ENCODE results near the gene RABGGTA. TPM values are rescaled to one million over a fixed set of nuclear protein-coding genes. Genes with fewer than 3 reads are reported as not detected.
A peak's percentile ranks its signal among the peaks of the same experiment; 100 is the strongest.

Gene RABGGTA
- polyA plus RNA-seq, 10 donors: 10.0 to 20.1 (median 13.3) TPM

DNA sequence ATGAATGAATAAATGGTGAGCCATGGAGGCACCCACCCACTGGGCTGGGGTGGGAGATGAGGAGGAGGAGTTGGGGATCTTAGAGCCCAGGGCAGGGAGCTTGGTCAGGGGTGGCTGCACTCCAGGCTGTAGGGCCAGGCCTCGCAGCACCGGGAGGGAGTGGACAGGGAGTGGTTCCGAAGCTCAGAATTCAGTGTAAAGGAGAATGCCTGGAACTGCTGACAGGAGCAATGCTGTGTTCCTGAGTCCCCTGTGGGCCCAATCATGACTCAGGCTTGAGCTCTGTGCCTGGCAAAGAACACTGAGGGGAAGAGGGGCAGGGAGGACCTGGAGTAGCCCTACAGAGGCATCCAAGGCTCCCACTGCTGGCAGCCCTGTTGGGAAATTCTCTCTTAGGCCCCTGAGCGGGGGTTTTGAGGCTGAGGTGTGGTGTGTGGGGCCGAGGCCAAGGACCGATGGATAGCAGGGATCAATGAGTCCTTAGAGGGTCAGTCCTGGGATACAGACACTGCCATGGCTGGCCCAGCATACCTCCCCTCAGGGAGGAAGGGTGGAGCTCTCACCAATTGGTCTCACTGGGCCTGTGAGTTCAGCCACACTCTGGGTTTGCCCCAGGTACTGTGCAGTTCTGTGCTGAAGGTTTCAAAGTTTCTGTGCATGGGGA lies 9.5 kb upstream of the RABGGTA start:
- DNase-seq: no peak

DNA sequence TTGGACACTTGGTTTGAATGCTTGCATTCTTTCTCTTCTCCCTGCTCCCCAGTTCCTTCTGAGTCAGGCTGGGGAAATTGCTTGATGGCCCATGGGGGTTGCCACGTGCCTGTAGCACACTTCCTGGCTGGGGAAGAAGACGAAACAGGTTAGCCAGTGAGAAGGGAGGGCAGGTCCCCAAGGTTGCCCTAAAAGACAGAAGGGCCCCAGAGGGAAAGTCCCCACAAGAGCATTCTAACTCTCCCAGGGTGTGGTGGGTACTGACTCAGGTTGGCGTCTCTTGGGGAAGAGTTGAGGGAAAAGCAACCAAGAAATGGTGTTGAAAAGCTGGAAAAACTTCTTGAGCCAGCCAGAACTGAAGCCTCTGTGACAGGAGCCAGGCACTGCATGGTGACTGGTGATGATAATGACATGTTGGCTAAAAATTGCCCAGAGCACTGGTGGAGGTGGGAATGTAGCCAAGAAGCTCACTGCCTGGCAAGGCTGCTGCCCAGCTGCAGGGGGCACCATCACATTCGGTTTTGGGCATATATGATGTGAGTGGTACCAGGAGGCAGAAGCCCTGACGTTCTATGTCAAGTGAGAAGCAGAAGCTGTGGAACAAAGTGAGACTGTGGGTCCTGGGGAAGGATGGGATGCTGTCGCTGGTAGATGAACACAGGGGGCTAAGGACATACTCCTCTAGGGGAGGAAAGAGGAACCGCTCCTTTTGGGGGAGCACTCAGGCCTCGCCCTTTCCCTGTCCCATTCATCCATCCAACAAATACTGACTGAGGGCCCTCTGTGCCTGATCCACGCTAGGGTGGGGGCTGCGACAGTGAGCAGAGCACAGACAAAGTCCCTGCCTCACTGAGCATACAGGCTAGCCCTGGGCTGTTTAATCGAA lies 8.1 kb upstream of the RABGGTA start:
- DNase-seq: no peak

DNA sequence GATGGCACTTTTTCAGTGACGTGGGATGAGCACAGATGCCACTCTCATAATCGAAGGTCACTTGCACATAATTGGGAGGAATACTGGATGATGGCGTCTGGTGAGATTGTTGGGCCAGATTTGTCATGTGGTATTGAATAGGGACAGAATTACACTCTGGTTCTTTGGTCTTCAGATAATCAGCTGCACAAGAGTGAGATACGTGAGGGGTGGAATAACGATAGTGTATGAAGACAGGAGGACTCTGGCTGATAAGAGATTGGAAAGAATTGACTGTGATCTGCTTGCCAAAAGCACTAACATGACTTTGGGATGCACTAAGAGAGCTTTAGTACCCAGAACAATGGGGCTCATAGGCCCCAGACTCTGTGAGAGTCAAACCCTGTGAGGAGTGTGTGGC lies 7.0 kb upstream of the RABGGTA start:
- no peak for DNase-seq

DNA sequence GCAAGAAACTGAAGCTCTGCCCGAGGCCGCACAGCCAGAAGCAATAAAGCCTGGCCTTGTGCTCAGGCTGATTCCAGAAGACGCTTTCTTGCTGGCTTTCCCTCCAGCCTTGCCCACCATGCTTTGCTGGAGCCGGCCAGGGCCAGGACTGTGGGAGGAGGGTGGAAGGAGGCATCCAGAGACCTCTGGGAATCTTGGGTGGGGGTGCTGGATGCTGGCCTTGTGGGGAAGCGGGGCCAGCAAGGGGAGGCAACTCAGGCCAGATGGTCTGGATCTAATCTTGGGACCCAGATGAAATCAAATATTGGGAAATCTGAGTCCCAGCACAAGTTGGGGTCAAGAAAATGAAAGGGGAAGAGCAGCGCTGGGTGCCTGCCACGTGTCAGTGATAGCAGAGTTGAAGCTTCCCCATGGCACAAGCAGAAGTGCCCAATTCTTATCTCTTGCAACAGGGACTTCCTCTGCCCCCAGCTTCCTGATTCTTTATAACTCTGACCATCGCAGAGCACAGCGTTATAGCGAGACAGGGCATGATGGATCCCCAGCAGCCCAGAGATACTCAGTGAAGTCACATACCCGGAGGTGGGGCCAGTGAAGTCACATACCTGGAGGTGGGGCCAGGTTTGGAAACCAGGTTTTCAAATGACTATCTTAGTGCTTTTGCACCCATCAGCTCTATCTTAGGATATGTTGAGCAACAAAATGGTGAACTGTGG lies 6.4 kb upstream of the RABGGTA start:
- no peak for DNase-seq

DNA sequence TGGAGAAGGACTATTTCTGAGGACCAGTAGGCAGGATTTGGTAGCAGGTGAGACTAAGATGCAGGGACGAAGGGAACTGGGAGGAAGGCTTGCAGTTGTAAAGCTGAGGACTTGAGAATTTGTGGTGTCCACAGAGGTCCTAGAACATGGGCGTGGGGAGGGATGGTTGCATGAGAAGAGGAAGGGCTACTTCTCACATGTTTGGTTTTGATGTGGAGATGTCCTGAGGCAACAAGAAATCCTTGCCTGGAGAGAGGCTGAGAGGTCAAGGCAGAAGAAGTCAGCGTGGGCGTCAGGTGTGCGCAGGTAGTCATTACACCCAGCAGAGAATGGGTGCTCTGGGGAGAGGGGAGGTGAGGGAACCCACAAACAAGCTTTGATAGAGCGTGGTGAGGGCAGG lies 5.7 kb upstream of the RABGGTA start:
- no peak for DNase-seq

DNA sequence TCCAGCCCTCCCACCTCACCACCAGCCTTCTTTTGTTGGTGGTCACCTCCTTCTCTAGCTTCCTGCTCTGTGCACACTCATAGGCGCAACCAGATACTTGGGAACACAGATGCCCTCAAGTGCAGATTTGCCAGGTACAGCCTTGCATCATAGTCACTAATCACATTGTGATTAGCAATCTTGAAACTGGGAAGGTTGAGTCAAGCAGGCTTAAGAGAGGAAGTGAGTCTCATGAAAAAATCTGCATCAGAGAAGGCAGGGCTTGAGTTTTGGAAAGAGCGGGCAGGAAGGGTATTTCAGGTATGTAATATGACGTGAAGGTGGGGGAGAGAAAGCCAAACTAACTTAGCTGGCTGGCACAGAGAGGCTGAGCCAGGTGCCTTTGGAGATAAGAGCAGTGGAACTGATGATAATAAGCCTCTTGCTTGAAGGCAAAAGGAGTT lies 2.7 kb upstream of the RABGGTA start:
- DNase-seq: no peak

DNA sequence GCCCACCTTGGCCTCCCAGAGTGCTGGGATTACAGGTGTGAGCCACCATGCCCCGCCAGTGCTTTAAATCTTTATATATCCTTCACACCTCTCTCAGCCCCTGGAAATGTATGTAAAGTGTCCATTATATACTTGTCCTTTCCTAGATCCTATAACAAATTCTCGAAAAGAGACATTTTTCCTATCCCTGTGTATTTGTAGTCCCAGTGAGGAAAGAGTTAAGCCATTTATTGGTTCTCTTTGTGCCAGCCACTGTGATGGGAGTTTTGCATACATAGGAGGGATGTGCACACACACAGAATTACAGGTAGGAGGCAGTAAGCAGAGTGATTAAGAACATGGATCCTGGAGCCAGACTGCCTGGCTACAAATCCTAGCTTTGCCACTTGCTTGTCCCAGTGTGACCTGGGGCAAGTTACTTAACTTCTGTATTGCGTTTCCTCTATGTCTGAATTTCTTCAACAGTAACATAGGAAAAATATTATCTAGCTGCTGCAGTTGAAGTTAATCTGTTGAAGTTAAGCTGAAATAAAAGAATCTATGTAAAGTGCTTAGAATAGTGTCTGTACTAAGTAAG lies 2.1 kb upstream of the RABGGTA start:
- DNase-seq: no peak

DNA sequence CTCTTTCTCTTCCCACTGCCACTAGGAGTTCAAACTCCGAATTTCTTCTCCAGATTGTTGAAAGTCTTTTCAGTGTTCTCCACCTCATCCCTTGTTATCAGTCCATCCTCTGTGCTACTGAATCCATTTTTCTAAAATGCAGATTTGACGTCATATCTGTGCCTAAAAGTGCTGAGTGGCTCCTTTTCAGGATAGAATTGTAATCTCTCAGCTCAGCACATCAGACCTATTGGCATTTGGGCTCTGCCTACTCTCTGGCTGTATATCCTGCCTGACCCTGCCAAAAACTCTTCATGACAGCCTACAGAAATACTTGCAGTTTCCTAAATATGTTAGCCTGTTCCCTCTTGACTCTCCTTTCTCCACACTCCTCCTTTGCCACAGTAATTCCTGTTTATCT lies 1.1 kb upstream of the RABGGTA start:
- no peak for DNase-seq

DNA sequence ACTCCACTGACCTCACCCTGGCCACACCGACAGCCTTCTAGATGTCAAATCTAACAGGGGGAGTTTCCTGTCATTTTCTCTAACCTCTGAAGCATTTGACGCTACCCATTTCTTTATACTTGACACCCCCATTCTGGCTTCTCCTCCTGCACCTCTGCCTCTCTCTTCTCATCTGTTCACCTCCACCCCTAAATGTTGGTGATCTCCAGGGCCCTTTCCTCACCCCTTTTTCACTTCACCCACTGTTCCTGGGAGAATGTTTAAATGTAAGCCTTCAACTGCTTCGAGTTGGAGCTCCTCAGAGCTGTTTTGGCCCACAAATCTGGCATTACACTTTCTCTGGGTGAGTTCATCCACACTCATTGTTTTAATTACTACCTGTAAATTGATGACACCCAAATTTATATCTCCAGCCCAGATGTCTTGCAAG lies 452 bp upstream of the RABGGTA start:
- DNase-seq: no peak

DNA sequence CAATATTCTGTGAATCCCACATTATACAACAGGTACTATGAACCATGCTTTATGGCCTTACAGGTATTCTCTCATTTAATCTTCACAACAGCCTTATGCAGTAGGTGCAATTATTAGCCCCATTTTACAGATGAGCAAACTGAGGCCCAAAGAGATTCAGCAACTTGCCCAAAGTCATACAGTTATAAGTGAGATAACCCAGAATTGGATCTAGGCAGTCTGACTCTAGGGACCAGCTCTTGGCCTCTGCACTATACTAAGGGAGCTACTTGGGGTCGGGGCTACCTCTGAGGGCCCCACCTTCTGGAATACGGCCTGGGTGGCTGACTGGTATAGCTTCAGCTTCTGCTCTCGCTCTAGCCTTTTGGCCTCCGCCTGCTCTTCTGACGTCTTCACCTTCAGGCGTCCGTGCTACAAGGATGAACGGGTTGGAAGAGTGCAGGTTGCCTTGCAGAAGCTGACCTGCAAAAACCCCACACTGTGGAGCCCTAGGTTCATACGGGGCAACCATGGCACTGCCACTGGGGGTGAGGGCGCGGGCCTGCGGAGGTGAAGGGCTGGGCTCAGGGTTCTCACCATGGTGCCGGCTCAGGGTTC lies 762 bp downstream of the RABGGTA start:
- DNase-seq: no peak

DNA sequence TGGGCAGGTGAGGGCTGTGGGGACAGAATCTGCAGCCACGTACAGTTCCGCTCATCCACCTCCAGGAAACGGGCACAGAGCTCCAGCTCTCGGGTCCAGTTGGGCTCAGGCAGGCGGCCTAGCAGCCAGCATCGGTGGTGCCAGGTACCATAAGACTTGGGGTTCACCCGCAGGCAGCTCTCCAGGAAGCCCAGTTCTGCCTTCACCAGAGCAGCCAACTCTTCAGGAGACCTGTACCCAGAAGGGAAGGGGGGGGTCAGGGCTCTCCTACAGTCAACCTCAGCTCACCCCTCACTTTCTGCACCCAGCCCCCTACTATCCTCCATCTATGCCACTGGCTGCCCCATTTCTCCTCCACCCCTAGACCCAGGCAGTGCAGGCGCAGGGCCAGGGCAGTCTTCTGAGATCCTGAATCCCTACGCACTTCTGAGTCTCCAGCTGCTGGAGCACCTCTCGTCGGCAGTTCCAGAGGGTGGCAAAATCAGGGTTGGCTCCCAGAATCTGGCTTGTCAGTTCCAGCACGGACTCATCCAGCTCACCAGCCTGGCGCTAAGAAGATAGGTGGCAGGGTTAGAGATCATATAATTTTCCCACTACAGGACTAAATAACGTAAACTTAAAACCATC lies 1.4 kb downstream of the RABGGTA start:
- DNase-seq: no peak

DNA sequence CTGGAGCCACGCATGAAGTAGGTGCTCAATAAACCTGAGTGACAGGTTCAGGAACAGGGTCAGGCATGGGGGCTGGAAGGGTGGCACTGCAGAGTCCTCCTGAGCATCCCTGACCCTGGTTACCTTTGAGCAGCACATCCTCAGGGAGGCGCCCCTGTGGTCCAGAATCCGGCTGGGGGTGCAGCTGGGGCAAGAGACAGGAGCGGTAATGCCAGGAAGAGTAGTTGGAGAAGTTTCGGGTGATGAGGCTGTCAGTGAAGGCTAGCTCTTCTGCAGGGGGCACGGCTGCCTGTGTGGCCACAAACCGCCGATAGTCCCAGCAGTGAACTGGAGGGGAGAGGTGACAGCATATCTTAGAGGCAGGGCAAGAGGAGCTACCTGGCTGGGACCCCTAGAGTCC lies 2.0 kb downstream of the RABGGTA start:
- DNase-seq: no peak

DNA sequence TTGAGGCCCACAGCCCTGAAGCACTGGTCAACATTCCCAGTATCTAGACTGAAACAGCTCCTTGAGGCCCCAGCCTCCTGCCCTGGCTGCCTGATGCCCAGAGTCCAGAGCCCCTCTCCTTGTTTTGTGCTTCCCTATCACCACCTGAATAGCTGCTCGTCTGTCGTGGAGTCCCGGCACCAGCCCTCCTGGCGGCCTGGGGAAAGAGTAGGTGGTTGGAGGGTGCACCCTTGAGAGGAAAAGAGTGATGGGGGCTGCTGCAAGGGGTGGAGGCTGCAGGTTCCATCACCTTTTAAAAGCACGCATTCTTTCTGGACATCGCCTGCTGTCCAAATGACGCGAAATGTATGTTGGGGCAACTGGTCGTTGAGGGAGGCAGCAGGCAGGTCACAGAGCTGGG lies 3.2 kb downstream of the RABGGTA start:
- no peak for DNase-seq

DNA sequence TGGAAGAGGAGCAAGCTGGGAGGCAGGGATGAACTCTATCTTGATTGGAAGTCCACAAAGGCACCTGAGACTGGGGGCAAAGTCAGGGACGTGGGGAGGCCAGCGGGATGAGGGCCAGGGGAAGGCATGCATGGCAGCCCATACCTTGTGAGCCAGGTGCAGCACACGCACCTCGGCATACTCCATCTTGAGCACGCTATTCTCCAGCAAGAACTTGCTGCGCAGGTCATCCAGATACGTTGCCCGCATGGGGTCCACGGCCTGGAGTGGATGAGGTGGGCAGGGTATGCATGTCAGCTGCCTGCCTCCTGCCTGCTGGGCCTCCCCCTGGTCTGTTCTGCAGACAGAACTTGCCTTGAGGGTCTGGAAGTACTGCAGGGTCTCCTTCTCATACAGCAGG lies 3.9 kb downstream of the RABGGTA start:
- no peak for DNase-seq

DNA sequence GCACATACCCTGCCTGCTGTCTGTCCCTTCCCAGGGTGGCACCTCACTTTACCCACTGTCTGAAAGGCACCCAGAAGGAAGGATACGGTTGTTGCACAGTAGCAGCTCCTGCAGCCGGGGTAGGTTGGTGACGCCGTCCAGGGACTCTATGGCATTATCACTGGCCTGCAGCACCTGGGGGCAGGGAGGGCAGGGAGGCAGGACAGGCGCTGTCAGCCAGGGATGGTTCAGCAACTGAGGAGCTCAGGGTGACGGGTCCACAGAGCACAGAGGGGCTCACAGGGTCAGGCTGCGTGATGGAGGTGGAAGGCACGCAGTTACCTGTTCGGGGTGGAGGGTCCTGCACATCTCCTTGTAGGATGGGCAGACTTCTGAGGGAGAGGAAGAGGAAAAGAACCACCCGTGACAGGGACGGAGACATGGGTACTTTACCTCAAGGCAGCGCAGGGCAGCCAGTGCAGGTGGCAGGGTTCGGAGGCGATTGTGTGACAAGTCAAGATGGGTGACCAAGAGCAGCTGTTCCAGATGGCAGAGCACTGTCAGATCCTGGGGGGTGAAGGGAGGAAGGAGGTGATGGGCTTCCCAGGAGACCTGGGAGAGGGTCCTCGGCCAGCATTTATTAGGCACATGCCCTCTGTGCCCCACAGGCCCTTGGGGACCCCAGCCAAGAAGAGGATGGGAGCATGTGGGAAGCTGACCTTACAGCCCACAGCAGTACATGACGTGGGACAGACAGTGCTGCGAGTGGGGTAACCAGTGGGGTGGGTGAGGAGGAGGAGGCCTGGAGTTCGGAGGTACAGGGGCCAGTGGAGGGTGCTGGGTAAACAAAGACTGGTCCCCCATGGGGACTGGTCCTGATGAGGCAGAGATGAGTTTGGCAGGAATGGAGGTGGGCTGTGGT lies 4.8 kb downstream of the RABGGTA start:
- DNase-seq: no peak

DNA sequence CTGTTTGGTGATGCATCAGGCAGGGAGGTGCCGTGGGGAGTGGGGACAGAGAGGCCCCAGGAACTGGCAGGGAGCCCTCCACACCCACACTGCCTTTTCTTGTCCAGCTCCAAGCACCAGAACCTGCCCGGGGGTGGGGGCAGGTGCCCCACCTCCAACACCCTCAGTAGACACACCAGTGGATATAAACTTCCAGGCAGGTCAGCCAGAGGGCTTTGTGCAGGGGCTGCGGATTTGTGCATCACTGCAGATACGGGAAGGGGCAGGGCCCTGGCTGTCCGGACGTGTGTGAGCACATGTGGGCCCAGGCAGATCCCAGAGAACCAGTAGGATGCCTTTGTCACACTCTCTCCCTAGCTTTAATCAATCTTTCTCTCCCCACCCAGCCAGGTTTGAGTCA lies 7.1 kb downstream of the RABGGTA start:
- DNase-seq: peak in 1 of 3 donors; percentile 31

DNA sequence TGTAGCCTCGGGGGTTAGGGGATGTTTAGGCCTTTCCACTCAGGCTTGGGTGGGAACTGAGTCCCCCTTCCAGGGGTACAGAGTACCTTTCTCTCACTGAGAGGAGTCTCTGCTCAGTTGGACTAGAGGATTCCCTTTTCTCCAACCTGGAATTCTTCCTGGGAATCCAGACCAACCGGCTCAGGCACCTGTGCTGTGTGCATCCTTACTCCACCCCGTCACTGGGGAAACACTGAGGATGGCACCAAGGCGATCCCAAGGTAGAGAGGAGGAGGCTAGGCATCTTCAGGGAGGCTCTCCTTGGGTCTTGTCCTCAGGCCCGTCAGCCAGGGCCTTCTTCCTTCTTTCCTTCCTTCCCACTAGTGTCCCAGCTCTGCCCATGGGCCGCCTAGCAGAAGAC lies 7.5 kb downstream of the RABGGTA start:
- DNase-seq: no peak

DNA sequence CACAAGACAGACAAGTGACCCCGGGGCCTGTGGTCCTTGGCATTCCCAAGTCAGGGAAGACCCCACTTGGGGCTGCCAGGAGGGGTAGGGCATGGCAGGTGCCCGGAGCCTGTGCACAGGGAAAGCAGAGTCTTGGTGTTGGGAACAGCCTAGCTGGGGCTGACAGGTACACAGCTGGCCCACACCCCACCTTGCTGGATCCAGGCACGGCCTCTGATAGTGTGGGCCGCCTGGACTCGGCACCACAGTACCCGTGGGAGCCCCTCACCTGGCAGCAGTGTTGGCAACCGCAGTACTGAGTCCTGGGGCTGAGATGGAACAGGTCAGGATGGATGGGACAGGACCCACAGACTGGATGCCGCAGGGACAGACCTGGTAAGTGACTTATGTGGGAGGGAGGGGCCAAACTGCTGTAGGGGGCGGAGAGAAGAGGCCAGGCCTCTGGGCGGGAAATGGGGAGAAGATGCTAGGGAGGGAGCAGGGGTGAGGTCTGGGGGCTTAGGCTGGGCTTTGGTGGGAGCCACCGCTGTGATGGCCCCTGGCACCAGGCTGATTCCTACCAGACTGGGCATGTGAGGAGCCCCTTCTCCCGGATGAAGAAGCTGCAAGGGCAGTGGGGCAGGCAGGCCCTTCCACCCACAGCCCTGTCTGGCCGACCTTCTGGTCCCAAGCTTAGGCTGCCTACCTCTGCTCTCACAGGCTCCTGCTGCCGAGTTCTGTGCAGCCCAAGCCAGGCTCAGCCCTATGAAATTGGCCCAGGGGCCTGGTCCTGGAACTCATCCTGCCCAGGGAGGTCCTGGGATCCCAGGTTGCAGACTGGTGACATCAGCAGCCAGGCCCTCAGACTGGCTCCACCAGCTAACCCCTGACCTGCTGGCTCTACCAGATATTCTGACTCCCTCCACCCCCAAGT lies 8.3 kb downstream of the RABGGTA start, which contains the start of gene TGM1:
Gene TGM1, minus strand, starts transcription at position 357 of the 913 bp plus-strand sequence. CDS start 825 bp downstream, outside the sequence.
- no peak for DNase-seq

DNA sequence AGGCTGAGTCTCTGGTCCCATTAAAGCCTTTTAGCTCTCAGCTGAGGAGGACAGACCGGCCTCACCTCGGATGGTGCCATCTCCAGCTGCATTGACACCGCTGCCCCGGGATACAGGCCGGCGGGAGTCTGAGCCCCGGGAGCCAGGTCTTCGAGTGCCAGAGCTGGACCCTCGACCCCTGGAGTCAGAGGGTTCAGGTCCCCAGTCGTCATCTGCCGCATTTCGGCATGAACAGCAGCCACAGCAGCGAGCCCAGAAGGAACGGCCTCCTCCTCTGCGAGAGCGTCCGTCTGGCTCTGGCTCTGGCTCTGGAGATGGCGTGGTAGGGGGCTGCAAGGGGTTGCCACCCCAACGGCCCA lies 9.4 kb downstream of the RABGGTA start:
- DNase-seq: no peak

Data from muscle of back (tissue), 11 donors.